Activated T-cell treated with anti-CD3 and anti-CD28 coated beads, Interleukin-2, amount 50 U/mL, for 4 hours (primary cell): ENCODE measurements around the gene LARP4B. TPM values are rescaled to one million over a fixed set of nuclear protein-coding genes. Genes with fewer than 3 reads are reported as not detected.

Source experiments
- ATAC-seq, 2 donors: fragments of 200-7000 bp; cut with Tn5 transposase; one replicate each; pipeline ENCODE4 v1.10.0; 2021
- DNase-seq: peaks from one replicate; pipeline ENCODE4 v3.0.0-alpha.2; 2020
- H3K27me3 Mint-ChIP-seq: one replicate; pipeline ENCODE4 v1.8.0; 2021; ENCODE audit warnings: low read depth, mixed read lengths
- H3K36me3 Mint-ChIP-seq: one replicate; pipeline ENCODE4 v1.8.0; 2022; ENCODE audit warnings: mixed read lengths; ENCODE audit not compliant: insufficient read depth
- H3K4me1 Mint-ChIP-seq: one replicate; pipeline ENCODE4 v1.8.0; 2021; ENCODE audit warnings: low read depth, mixed read lengths
- H3K4me3 Mint-ChIP-seq: one replicate; pipeline ENCODE4 v1.8.0; 2021; ENCODE audit warnings: mild to moderate bottlenecking, moderate library complexity, mixed read lengths
- H3K9me3 Mint-ChIP-seq: one replicate; pipeline ENCODE4 v1.8.0; 2021; ENCODE audit warnings: mixed read lengths
- total RNA-seq, 3 donors: library from RNA; stranded (reverse); gene quantifications; one replicate each; pipeline ENCODE4 v1.2.1, GENCODE V29; 2021

LARP4B gene
- total RNA-seq, 3 donors from 2014 or later, result 126 to 143 (median 138) TPM

DNA sequence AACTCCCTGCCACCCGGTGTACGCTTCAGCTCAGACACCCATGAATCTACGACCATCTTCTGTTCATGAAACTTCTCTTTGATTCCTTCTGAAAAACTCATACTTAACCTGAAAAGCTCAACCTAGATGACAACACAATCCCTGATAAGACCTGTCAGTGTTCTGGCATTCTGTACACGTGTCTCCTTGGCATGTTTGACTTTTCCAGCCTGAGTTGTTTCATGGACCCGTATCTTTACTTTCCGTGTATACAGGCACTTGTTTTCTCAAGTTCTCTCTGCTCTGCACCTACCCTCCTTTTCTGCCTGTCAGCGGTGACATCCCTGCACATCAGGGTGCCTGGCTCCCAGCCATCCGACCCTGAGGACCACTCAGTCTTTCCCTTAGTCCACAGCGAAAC, 103.3 kb downstream of the LARP4B start:
- DNase-seq (no peak), ATAC-seq (no peak)
- Mint-ChIP-seq H3K27me3 (no peaks in the 10 kb centered on the region), H3K4me1 (peaks cover 9% of the 10 kb centered on the region), H3K36me3 (peaks cover 60% of the 10 kb centered on the region), H3K4me3 (no peak overlapping the region), H3K9me3 (no peaks in the 10 kb centered on the region)

DNA sequence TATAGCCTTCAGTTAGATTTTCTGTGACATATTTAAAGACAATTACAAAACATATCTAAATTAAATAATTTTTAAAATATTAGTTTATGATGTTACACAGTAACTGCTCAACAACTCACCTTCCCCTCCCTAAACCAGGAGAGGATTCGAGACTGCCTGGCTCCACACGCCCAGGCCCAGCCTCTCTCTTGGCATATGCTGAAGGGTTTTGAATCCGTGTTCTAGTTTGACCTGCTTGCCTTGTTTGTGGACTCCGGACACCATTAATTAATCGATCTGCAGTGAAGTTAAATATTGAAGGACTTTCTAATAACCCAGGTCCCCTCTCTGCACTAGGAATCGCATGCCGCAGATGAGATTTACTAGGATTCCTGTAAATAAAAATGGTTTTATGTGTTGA, 106.6 kb downstream of the LARP4B start:
- Mint-ChIP-seq H3K4me1 (peaks cover 16% of the 10 kb centered on the region), H3K36me3 (peaks cover 54% of the 10 kb centered on the region), H3K9me3 (no peaks in the 10 kb centered on the region), H3K4me3 (no peak overlapping the region), H3K27me3 (no peaks in the 10 kb centered on the region)
- DNase-seq, result no peak
- no peak for ATAC-seq

DNA sequence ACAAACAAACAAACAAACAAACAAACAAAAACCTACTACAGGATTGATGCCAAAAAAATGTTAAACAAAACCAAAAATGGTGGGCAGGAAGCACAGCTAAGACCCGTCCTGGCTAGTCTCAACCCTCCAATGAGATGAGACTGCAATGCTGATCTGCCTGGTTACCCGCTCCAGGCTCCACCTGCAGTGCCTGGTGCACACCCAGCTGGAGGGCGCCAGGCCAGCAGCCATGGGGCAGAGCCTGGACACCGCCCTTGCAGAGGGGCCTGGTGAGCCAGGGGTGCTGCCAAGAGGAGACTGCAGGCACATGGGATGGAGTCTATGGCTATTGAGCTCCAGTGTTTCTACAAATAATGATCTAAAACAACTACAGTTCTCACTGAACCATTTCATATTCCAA, 107.0 kb downstream of the LARP4B start:
- Mint-ChIP-seq H3K9me3 (no peaks in the 10 kb centered on the region), H3K4me3 (no peak overlapping the region), H3K27me3 (no peaks in the 10 kb centered on the region), H3K4me1 (peaks cover 16% of the 10 kb centered on the region), H3K36me3 (peaks cover 55% of the 10 kb centered on the region)
- no peak for ATAC-seq
- DNase-seq, result no peak

DNA sequence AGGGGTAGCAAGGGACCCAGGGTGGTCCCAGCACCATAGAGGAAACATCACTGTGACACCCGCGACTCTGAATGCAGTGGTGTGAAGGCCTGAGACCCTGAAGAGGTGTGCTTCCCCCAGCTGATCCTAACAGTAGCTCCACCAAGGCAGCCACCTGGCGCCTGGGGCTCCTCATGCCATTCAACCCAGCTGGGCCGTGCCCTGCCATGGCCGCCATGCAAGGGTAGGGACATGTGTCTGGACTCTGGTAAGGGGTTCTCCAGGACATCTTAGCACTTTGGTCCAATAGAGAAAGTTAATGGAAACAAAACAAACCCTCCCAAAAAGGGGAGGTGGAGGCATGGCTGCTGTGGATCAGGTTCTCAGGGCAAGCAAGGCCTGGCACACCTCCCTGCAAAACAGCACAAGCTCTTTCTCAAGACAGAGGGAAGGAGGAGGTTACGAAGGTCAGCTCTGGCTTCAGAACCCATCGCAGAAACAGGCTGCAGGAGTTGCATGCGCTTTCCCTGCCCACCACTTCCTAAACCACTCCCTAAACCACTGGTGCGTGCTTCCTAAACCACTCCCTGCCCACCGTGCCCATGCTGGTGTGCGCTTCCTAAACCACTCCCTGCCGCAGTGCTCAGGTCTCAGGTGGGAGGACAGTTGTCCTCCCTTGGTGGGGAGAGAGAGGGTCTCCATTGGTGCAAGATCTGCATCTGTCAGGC, 108.7 kb downstream of the LARP4B start:
- ATAC-seq, result peak in 1 of 2 donors; percentile 30
- no peak overlapping the region for H3K4me3 Mint-ChIP-seq
- no peaks in the 10 kb centered on the region for H3K27me3 Mint-ChIP-seq
- peaks cover 47% of the 10 kb centered on the region for H3K36me3 Mint-ChIP-seq
- H3K9me3 Mint-ChIP-seq, result no peaks in the 10 kb centered on the region
- DNase-seq, result no peak
- peaks cover 16% of the 10 kb centered on the region for H3K4me1 Mint-ChIP-seq

DNA sequence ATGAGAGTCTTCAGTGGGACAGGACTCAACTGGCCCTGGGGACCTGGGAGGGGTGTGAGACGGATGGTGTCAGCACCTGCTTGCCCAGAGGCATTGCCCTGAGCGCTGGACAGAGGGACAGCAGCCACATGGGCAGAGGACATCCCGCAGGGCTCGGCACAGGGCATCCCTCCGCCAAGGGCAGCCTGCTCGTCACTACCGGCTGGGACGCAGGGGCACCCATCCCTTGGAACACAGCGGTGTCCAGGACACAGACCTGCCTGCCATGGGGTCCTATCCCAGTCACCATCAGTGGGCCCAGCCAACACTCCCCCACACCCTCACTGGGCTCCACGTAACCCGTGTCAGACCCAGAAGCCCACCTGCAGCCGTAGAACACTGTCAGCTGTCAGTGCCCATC, 109.3 kb downstream of the LARP4B start:
- no peak for DNase-seq
- H3K4me3 Mint-ChIP-seq, result no peak overlapping the region
- no peaks in the 10 kb centered on the region for H3K27me3 Mint-ChIP-seq
- no peaks in the 10 kb centered on the region for H3K9me3 Mint-ChIP-seq
- H3K36me3 Mint-ChIP-seq, result peaks cover 50% of the 10 kb centered on the region
- ATAC-seq, result no peak
- H3K4me1 Mint-ChIP-seq, result peaks cover 16% of the 10 kb centered on the region

DNA sequence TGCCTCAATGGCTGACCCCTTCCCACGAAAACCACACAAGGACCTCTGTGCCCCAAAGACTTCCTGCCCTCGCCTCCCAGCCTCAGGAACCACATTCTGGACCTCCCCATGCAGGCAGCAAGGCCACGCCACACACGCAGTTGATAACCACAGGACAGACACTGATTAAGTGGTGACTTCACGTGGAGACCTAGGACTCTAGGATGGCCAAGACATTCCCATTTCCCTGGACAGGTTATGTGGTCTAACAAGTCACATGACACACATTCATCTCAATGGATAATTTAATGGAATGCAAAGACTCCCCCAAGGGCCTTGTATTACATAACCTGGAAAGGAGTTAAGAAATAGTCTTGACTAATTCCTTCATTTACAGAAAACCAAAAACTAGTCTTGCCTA, 110.2 kb downstream of the LARP4B start:
- no peaks in the 10 kb centered on the region for H3K27me3 Mint-ChIP-seq
- ATAC-seq (no peak), DNase-seq (no peak)
- no peak overlapping the region for H3K4me3 Mint-ChIP-seq
- no peaks in the 10 kb centered on the region for H3K9me3 Mint-ChIP-seq
- H3K4me1 Mint-ChIP-seq, result peaks cover 16% of the 10 kb centered on the region
- peaks cover 48% of the 10 kb centered on the region for H3K36me3 Mint-ChIP-seq

- DNase-seq (no peak), ATAC-seq (no peak)
- Mint-ChIP-seq H3K4me1 (peaks cover 16% of the 10 kb centered on the region), H3K36me3 (peaks cover 45% of the 10 kb centered on the region), H3K4me3 (no peak overlapping the region), H3K9me3 (no peaks in the 10 kb centered on the region), H3K27me3 (no peaks in the 10 kb centered on the region)
Observed at GRCh38 chr10:819816-820215, 111.7 kb downstream of the LARP4B start.

DNA sequence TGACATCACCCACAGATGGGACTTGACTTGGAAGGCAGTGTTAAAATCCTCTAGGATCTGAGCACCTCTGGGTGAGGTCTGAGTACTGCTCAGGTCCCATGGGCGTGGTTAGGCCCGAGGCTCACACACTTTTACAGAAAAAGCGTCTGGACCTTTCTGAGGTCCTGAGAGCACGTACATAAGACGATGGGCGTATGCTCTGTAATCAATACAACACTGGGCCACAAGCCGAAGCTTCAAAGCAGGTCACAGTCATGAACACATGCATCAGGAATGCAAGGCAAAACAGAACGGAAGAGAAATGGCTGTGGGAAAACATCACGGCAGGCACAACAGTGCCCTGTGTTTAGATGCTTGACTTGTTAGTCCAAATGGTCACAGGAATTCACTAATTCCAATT, 112.2 kb downstream of the LARP4B start:
- Mint-ChIP-seq H3K36me3 (peaks cover 48% of the 10 kb centered on the region), H3K4me3 (no peak overlapping the region), H3K9me3 (no peaks in the 10 kb centered on the region), H3K27me3 (no peaks in the 10 kb centered on the region), H3K4me1 (peaks cover 16% of the 10 kb centered on the region)
- DNase-seq (no peak), ATAC-seq (no peak)

- ATAC-seq (no peak), DNase-seq (no peak)
- H3K36me3 Mint-ChIP-seq, result peaks cover 44% of the 10 kb centered on the region
- H3K4me1 Mint-ChIP-seq, result peaks cover 12% of the 10 kb centered on the region
- no peaks in the 10 kb centered on the region for H3K9me3 Mint-ChIP-seq
- H3K27me3 Mint-ChIP-seq, result no peaks in the 10 kb centered on the region
- no peak overlapping the region for H3K4me3 Mint-ChIP-seq
Observed at GRCh38 chr10:818526-819220, 112.8 kb downstream of the LARP4B start.

GRCh38 chr10:818010-818409, 113.5 kb downstream of the LARP4B start:
- peaks cover 5% of the 10 kb centered on the region for H3K4me1 Mint-ChIP-seq
- H3K36me3 Mint-ChIP-seq, result peaks cover 44% of the 10 kb centered on the region
- no peak overlapping the region for H3K4me3 Mint-ChIP-seq
- H3K27me3 Mint-ChIP-seq, result no peaks in the 10 kb centered on the region
- no peak for ATAC-seq
- no peaks in the 10 kb centered on the region for H3K9me3 Mint-ChIP-seq
- no peak for DNase-seq

- Mint-ChIP-seq H3K36me3 (peaks cover 46% of the 10 kb centered on the region), H3K4me3 (no peak overlapping the region), H3K27me3 (no peaks in the 10 kb centered on the region), H3K4me1 (peaks cover 3% of the 10 kb centered on the region), H3K9me3 (no peaks in the 10 kb centered on the region)
- DNase-seq (no peak), ATAC-seq (no peak)
Observed at GRCh38 chr10:817371-817770, 114.1 kb downstream of the LARP4B start.

DNA sequence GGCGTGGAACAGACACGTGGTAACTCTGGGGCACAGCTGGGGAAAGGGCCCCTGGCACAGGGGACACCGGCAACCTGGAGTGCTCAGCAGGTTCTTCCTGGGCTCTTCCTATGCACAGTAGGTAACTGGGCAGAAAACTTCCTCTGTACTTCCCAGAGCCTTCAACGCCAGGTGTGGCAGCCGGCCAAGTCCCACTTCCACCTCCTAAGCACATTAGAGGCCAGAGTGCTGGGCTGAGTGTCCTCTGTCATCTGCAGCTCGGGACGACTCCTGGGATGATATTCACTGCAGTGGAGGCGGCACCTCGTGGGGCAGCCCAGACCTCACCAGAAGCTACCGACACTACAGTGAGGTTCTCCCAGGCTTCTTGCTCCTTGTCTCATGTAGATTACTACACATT, 114.5 kb downstream of the LARP4B start:
- Mint-ChIP-seq H3K36me3 (peaks cover 49% of the 10 kb centered on the region), H3K27me3 (no peaks in the 10 kb centered on the region), H3K4me3 (no peak overlapping the region), H3K4me1 (peaks cover 3% of the 10 kb centered on the region), H3K9me3 (no peaks in the 10 kb centered on the region)
- DNase-seq, result no peak
- ATAC-seq, result no peak

GRCh38 chr10:816091-816477, 115.4 kb downstream of the LARP4B start:
- Mint-ChIP-seq H3K4me3 (no peak overlapping the region), H3K36me3 (peaks cover 49% of the 10 kb centered on the region), H3K27me3 (no peaks in the 10 kb centered on the region), H3K4me1 (no peaks in the 10 kb centered on the region), H3K9me3 (no peaks in the 10 kb centered on the region)
- DNase-seq (no peak), ATAC-seq (no peak)

GRCh38 chr10:815338-816090, 116.0 kb downstream of the LARP4B start:
- no peak for DNase-seq
- H3K4me1 Mint-ChIP-seq, result no peaks in the 10 kb centered on the region
- peaks cover 45% of the 10 kb centered on the region for H3K36me3 Mint-ChIP-seq

More at GRCh38 chr10:815338-816090, 116.0 kb downstream of the LARP4B start:
- Mint-ChIP-seq H3K4me3 (no peak overlapping the region), H3K27me3 (no peaks in the 10 kb centered on the region), H3K9me3 (no peaks in the 10 kb centered on the region)
- ATAC-seq, result no peak
